DMS53 treated with DMSO at 0.1 percent for 48 hours (cell line): Measurements from ENCODE around the gene POFUT1.
"Not testable (repeated sequence)": the region's sequence is repeated elsewhere in the genome, so short reads cannot be mapped to it uniquely, and the experiment has no call there.

Experiments used
- DNase-seq: peaks from one replicate; lab custom pipeline; 2025; ENCODE audit not compliant: unreplicated experiment; lab: John Stamatoyannopoulos, UW

The POFUT1 gene

DNA sequence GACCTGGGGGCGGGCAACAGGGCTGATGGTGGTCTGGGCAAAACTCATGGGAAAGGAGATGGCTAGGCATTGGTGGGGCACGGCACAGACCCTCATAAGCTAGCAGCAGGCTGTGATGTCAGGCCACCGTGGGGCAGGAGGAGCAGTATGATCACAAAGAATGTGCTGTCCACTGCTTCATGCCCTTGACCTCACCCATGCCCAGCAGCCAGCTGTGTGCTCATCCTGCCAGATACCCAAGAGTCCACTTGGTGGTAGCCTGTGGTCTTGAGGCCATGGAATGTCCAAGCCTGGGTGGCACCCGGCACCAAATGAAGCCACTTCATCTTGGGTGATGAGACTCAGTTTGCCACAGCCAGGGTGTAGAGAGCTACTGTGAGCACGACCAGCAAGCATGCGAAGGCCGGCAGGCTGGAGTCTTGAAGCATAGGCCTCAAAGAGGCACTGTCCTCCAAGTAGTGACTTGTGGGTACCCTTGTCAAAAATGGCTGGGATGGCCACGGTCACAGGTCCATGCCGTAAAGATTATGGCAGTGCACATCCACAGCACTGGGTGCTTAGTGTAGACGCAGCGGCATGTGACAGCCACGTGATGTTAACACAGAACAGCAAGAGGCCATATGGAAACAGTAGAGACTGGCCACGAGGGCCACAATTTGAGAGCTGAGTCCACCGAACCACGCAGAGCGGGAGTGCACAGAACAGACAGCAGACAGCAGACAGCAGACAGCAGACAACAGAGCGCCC, 19.1 kb upstream of the POFUT1 start:
- DNase-seq, result no peak

DNA sequence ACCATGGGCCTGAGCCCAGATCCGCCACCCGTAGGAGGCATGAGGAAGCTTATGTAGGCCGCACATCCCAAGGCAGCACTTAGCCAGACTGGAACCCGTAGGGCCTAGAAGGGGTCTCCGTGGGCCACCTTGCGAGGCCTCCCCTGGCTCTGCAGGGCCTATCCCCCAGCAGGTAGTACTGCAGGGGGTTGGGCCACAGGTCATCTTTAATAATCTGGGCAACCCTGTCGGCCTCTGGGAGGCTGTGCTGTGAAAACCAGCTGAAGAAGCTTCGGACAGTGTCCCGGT, 18.6 kb upstream of the POFUT1 start:
- DNase-seq, result no peak

DNA sequence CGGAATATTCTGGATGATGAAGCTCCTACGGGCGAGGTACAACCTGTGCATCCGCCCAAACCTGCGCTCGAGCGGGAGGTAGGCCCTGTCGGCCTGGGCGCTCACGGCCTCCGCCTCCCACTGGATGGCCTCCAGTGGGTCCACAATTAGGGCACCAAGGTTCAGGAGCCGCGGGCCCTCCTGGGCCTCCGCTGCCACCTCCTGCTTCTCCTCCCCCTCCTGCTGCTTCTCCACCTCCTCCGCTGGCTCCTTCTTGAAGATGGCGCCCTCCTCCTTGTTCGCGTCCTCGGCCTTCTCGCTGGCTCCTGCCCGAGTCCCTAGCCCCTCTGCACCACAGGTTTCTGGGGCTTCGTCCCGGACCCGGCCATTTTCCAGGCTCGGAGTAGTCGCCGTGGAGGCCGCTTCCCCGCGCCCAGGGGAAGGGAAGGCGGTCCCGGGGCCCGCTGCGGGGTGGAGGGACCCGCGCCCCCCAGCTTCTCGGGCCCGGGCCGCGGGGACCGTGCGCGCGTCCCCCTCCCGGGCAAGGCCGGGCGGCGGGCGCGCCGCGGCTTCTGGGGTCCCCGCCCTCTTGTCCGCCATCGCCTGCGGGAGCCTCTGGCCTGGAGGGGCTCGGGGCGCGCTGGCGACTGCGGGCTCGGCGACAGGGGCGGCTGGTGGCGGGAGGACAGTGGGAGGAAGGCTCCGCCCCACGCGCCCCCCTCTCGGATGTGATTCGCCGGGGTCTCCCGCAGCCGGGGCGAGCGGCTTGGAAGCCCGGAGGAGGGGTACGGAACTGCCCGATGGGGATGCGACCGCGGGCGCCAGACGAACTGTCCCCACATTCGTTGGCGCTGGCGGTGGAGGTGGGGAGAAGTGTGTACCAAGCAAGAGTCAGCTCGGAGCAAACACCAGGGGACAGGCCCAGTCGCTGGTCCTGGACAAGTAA, 17.7 kb upstream of the POFUT1 start:
- DNase-seq, result no peak

DNA sequence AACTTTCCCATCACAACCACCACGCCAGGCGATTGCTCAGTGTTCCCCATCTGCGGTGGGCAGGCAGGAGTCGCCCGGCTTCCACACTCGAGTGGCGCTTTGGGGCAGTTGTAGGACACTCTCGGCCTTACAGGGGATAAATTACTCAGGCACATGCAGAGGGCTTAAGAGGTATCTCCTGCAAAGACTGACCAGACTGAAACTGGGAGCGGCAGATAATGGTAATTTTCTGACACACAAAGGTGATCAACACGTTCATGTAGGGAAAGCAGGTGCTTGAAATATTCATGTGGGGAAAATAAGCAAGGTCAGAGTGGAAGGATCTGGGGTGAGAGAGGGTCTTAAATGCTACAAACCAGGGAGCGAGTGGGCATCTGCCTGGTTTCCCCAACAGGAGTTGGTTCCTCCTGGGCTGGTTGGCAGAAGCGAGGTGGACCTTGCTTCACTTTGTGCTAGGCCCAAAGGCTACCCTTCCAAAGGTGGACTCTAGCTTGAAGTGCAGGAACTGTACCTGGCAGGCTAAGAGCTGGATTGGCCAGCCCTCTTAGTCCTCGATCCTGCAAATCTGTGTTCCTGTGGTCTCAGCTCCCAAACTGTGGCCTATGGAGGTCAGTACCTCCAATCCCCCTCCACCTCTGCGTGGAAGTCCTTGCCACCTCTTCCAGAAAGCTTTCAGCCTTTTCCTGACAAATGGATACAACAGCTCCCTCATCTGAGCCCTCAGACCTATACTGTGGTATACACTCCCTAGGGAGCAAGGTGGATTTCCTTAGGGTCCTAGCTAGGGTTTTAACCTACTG, 16.9 kb upstream of the POFUT1 start:
- DNase-seq, result no peak

DNA sequence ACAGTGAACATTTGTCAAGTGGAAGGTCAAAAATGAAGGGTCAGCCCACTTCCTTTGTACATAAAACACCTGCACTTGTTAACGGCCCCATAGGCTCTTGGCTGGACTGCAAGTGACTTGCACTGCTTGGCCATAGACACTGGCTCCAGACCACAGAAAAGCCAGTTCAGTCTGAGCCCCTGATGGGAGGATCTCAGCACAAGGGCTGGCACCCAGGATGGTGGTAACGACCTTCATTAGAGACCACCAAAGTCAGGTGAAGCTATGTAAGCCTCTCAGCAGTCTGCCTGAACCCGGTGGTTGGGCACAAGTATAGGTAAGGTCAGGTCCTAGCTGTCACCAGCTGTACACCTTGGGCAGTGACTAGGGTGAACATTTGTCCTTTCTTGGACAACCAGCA, 16.3 kb upstream of the POFUT1 start:
- DNase-seq, result no peak

DNA sequence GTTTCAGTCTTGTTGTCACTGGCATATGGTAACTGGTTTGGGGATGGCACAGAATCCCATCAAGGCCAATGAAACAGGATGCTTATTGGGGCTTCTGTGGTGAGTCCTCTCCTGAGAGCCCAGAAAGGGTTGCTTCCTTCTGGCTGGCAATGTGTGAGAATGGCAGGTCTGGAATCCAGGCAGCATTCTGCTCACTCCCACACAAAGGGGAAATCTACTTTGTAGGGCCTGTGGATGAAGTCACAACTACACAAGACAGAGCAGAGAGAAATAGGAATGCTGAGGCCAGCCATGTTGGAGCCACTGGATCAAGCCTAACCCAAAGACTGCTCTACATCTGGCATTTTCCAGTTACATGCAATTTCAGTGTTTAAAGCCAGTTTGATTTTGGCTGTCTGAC, 15.8 kb upstream of the POFUT1 start:
- DNase-seq, result no peak

DNA sequence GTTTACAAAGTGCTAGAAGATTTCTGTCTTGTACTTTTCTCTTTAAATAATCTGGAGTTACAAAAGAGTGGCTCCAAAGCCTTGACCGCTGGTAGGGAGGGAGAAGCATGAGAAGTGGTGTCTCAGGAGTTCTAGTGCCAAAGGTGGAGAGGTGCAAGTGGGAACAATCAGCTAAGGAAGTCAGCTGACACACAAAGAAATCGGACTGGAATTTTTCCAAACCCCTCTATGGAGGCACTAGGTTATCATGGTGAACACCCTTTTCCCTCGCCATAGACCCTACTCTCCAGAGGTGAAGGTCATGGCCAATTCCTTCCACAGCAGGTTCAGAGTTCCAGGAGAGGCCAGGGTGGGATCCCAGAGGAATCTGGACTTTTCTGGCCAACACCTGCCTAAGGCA, 15.0 kb upstream of the POFUT1 start:
- DNase-seq, result no peak

DNA sequence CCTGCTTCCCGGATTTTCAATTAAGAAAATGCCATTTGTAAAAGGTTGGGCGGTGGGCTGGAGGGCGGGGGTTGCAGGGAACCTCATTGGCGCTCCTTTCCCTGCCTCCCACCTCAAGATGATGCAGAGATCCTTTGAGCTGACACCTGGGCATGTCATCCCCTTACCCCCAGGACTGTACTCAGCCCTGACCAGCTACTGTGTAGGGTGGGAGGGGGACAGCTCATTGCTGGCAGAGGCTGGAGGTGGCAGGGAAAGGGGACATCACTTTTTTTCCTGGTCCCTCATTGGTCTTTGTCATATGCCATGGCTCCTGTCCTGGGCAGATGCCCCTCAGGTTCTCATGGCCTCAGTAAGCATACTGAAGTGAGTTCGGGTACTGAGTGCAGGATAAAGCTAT, 14.3 kb upstream of the POFUT1 start:
- not testable (repeated sequence) for DNase-seq

DNA sequence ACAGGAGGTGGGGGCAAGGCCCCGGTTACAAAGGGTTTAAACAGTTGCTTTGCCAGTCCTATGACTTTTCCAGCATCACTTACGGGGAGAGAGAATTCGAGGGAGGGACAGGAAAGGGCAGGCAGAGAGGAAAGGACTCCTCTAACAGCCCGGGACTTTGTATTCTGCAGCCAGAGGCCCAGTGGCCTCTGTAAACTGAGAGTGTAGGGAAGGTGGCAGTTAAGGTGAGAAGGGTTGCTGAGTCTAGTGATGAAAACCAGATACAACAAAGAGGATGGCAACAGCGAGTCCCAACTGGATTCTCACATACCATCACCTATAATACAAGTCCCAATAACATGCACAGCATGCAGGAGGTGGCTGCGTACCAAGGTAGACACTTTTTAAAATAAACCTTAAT, 13.7 kb upstream of the POFUT1 start:
- DNase-seq, result no peak

DNA sequence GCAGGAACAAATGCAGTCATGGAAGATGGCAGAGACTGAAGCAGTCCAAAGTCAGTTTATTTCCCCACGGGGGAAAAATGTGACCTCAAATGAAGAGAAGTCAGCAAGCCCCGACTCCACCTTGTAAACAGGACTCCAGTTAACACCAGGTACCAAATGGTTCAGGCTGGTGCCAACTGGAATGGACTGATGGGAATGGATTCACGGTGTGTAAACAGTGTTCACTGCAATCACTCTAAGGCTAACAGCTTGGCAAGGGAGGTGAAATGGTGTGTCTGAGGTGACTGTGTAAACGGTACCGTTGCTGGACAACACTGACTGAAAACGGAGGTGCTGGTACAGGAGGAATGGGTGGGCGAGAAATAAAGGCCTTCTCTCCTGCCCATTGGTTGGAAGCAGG, 12.1 kb upstream of the POFUT1 start:
- DNase-seq, result no peak

DNA sequence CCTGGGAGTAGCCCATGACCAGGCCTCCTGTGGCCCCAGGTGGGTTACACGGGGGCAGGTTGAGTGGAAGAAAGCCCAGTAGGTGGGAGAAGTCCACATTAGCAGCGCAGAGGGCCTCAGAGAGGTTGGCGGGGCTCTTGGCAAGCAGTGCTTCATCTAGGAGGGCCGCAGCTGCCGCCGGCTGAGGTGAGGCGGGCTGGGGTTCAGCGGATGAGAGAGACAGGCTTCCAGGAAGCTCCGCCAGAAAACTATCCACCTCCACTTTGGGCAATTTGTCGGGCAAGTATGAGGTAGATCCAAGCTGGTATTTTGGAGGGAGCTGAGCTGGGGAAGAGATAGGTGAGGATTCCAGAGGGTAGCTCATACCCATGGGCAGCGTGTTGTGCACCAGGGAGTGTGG, 11.1 kb upstream of the POFUT1 start:
- not testable (repeated sequence) for DNase-seq

DNA sequence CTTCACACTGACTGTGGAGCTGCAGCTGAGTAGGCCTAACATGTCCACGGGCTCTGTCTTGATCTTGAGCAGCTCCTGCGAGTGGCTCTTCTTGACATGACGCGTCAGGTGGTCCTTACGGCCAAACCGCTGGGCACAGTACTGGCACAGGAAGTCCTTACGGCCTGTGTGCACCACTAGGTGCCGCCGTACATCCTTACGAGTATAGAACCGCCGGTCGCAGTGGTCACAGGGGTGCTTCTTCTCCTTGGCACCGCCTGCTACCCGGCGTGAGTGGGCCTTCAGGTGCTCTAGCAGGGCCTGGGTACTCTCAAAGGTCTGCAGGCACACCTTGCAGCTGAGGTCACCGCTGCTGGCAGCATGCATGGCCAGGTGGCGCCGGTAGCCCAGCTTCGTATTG, 10.5 kb upstream of the POFUT1 start:
- DNase-seq, result not testable (repeated sequence)

DNA sequence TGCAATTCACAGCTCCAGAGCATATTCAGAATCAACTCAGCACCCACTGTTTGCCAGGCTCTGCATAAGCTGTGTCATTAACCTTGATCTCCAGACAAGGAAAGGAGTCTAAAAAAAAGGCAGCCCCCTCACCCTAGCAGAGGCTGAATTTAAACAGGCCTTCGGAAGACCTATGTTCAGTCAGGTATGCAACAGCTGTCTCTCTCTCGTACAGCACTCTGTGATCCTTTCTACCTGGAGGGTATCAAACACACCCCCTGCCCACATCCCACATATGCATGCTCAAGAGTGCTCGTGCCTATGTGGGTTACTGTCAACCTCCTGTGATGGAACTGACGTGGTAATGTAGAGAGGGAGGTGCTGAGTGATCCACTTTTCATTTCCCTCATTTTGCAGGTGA, 8.7 kb upstream of the POFUT1 start:
- DNase-seq, result no peak

DNA sequence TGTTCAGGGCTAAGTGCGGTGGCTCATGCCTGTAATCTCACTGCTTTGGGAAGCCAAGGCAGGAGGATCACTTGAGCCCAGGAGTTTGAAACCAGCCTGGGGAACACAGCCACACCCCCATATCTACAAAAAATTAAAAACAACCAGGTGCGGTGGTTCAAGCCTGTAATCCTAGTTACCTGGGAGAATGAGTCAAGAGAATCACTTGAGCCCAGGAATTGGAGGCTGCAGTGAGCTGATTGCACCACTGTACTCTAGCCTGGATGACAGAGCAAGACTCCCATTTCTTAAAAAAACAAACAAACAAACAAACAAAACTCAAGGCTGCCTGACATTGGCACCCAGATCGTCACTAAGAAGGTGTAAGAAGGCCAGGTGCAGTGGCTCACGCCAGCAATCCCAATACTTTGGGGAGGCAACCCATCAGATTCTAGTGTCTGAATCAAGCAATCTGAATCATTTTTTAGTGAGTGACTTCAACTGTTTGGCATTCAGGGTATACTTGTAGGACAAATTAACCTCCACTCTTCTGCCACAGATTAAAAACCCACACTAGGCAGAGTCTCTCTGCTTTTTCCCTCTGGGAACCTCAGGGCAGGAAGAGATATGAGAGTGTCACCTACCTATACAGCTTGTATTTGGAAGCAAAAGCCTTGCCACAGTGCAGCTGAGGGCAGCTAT, 6.2 kb upstream of the POFUT1 start:
- no peak for DNase-seq

DNA sequence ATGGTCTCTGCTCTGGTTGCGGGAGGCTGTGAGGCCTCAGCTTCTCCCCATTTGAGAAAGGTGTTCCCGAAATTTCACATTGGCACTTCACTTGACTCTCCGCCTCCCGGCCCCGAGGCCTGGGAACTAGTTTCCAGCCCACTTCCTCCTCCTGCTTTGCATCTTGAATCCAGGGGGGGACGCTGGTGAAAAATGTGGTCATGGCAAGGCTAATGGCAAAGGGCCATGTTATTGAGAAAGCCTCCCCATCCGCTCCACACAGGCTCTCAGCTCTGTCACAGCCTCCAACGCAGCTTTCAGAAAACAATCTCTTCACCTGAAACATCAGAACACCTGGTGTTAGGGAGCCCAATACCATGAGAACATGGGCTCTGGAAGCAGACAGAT, 5.7 kb upstream of the POFUT1 start:
- DNase-seq, result no peak

DNA sequence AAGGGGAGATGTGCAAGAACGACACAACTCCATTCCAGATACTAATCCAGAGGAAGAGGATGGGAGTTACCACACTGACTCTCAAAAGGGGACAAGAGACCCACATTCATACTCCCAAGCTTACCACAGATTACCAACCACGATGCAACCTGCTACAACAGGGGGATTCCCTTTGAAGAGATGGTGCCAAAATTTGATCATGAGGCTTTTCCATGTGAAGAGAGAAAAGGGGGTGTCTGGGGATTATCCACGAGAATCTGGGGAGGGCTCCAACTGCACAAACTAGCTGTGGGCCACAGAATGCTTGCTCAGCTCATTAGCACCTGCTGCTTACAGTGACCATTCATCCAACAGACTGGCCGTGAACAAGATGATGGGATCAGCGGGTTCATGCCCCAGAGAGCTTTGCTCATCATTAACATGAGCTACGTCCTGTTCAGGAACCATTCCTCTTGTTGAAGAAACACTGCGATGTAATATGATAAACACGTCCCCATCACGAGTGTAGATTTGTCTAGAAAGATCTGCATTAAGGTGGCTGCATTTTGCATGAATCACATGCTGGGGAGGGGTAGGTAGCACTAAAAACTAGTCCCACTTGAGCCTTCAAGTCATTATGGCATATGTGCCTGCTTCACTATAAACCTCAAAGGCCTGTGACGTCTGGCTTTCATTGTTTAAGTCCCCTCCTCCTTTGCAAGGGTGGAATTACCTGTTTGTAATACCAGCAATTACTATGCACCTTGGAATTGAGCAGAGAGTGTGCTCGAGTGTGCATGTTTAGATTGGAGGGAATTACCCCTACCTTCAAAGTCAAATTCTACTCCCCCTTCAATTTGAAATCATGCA, 4.1 kb upstream of the POFUT1 start:
- no peak for DNase-seq

DNA sequence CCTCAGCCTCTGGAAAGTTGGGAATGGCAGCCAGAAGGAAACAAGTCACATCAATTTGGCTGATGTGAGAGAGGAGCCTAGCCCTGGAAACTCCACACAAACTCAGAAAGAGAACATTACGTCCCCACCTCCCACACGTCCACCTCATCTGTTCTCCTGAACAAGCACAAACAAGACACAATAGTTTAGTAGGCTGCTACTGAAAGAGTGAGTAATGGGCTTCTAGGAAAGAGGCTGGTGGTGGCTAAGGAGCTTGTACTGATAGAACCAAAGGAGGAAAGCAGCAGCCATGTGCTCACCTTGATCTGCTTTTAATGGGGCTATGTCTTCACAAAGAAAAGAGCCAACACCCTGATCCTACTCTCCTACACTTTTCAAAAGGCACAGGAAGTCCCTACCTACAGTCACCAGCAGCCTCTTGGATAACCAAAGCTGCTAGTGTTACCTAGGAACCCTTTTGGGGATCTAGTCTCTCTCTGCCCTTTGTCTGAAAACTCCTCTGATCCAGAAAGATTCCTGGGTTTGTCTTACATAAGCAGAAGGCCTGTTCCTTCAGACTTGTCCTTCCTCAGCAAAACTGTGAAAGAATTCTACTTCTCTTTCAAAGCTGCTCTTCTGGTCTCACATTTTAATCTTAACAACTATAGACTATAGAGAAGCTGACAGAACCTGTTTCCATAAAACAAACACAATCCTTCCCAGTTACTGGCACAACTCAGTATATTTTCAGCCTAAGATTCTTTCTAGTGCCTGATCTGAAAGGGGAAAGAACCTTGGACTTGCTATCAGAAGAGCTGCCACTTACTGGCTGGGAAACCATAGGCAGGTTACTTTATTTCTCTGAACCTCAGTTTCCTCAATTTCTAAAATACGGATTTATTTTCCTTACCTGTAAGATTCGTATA, 3.2 kb upstream of the POFUT1 start:
- no peak for DNase-seq

DNA sequence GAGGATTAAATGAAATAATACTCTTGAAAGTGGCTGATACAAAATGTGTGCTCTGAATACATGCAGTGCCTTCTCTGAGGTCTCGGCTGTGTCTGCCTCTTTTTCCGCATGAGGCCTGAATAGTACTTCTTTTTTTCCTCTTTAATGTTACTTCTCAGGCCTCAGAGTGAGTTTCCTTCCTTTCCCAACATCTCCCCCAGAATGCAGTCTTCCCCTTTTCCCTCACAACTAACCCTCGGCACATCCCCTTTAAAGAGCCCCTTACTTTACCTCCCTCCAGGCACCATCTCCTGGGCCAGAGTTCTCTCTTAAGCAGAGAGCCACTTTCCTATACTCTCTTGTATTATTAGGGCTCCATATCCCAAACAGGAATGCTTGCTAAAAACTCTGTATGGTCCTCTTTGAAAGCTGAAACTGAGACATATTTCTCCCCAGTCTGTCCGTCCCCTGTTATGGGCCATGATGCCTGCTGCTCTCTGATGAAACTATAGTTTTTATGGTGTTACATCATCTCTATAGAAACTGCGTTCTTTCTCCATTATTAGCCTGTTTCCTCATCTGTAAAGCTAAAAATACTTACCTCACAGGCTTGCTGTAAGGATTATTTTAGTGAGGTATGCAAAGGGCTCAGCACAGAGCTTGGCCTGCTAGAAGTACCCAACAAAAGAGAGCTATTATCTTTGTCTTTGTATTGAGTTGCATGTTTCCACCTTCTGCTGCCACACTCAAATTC, 2.4 kb upstream of the POFUT1 start:
- DNase-seq, result no peak
